ENCODE data around the gene MGAT4A. TPM values are rescaled to one million over a fixed set of nuclear protein-coding genes. Genes with fewer than 3 reads are reported as not detected.

Gene MGAT4A
- total and polyA plus RNA-seq, 2 of the 8 experiments (the other 6 are each of a cell fraction or from before 2014, with no cell fraction given), result 1.4 to 7.7 TPM

- Histone ChIP-seq H3K4ac (replicated peaks; ENCODE audit: insufficient read length, low read depth, low read length) (no peak overlapping the region), H3K4me1 (replicated peaks in 1 of 4; ENCODE audit: control insufficient read depth in 3 of 4, insufficient read depth in 4 of 4, low read length in 3 of 4) (no peaks in the 10 kb centered on the region), H3K9ac (replicated peaks in 1 of 4; ENCODE audit: extremely low read depth in 1 of 4, low read depth in 3 of 4, low read length in 3 of 4) (no peak overlapping the region), H3K23me2 (ENCODE audit: low read depth, low read length) (no peaks in the 10 kb centered on the region), H2BK12ac (ENCODE audit: low read depth, low read length) (no peak overlapping the region), H3K79me1 (ENCODE audit: low read depth, low read length) (no peaks in the 10 kb centered on the region), H3K36me3 (ENCODE audit: control insufficient read depth in 2 of 4, insufficient read depth in 4 of 4, low read length in 3 of 4) (no peaks in the 10 kb centered on the region), H2AK5ac (ENCODE audit: low read depth, low read length) (no peak overlapping the region), H3K56ac (replicated peaks; ENCODE audit: insufficient read length, low read depth, low read length) (no peak overlapping the region), H4K20me1 (replicated peaks in 1 of 2; ENCODE audit: control insufficient read depth in 1 of 2, insufficient read depth in 2 of 2, low read length in 2 of 2) (no peaks in the 10 kb centered on the region), H4K91ac (replicated peaks; ENCODE audit: insufficient read length, low read length) (no peak overlapping the region), H3K27me3 (replicated peaks in 1 of 4; ENCODE audit: control insufficient read depth in 3 of 4, extremely low read depth in 1 of 4, insufficient read depth in 3 of 4, low read length in 3 of 4) (no peaks in the 10 kb centered on the region), H3K79me2 (ENCODE audit: control insufficient read depth in 1 of 2, insufficient read depth in 2 of 2, low read length in 2 of 2) (no peaks in the 10 kb centered on the region), H3K9me3 (ENCODE audit: insufficient read depth in 2 of 2, low read depth in 1 of 2, low read length in 1 of 2) (no peaks in the 10 kb centered on the region), H3K18ac (ENCODE audit: extremely low read depth, low read length) (no peak overlapping the region), H2BK15ac (ENCODE audit: low read length) (no peak overlapping the region), H2AFZ (ENCODE audit: low read length) (peak overlapping the region; percentile 36; the same call in 1 of the 2 replicates), H4K8ac (ENCODE audit: extremely low read depth, insufficient read depth, low read length) (no peak overlapping the region), H3K4me2 (ENCODE audit: insufficient read depth in 1 of 2, low read depth in 2 of 2, low read length in 2 of 2) (no peak overlapping the region), H2BK5ac (ENCODE audit: low read depth, low read length) (no peak overlapping the region), H2BK20ac (ENCODE audit: low read length) (no peak overlapping the region), H3K14ac (ENCODE audit: insufficient read length) (no peak overlapping the region), H3K23ac (ENCODE audit: insufficient read length) (no peak overlapping the region), H2BK120ac (replicated peaks; ENCODE audit: low read depth, low read length) (no peak overlapping the region), H4K5ac (ENCODE audit: insufficient read length, low read depth, low read length) (no peak overlapping the region), H3K4me3 (ENCODE audit: extremely low read depth in 1 of 4, insufficient read depth in 2 of 4, low read depth in 3 of 4, low read length in 4 of 4) (no peak overlapping the region), H3K27ac (ENCODE audit: low read depth, low read length) (no peak overlapping the region)
- DNase-seq (ENCODE audit: low read depth in 1 of 2, low spot score in 2 of 2) (peak; percentile 60 to 89), FAIRE-seq (peak; percentile 98)
- ChIA-PET CTCF (ENCODE audit: partially characterized antibody) (interaction anchor here (0.5 to 1.9 kb wide), 36 partner anchors 11 to 425 kb away, joined by 3 to 29 read pairs (median 4); no protein-coding TSS in a partner anchor), POLR2A (ENCODE audit: partially characterized antibody) (interaction anchor here (0.6 kb wide), 1 partner anchor 689 kb away, joined by 3 read pairs; no protein-coding TSS in a partner anchor)
- WGBS, 2 experiments (ENCODE audit: extremely low coverage in 1 of 2, insufficient coverage in 1 of 2, insufficient read length in 1 of 2, insufficient replicate concordance in 2 of 2, low coverage in 1 of 2, low lambda C conversion rate in 2 of 2, missing lambda C conversion rate in 1 of 2), result 47% methylated on average over 4 of the region's 4 CpGs; no CpG with 5 or more reads in 1 of the 2 experiments
- TF ChIP-seq SP2 (IDR thresholded peaks at IDR 0.05; ENCODE audit: low read length) (no peak), JUND (IDR thresholded peaks at IDR 0.05; ENCODE audit: low read length) (0 out of 2 replicates have a peak, but pooled peaks have one; percentile 30), NRF1 (IDR thresholded peaks at IDR 0.05; ENCODE audit: low read depth, low read length) (no peak), SAP30 (IDR thresholded peaks at IDR 0.05; ENCODE audit: insufficient read depth, insufficient replicate concordance, low read length) (no peak), RAD21 (IDR thresholded peaks at IDR 0.05 in 1 of 2, conservative IDR thresholded peaks at IDR 0.05 in 1 of 2; ENCODE audit: low read depth in 2 of 2, low read length in 2 of 2) (peak; percentile 98 to 100), SIX5 (IDR thresholded peaks at IDR 0.05; ENCODE audit: low read depth, low read length) (no peak)
- TF ChIP-seq, protein P1, sequence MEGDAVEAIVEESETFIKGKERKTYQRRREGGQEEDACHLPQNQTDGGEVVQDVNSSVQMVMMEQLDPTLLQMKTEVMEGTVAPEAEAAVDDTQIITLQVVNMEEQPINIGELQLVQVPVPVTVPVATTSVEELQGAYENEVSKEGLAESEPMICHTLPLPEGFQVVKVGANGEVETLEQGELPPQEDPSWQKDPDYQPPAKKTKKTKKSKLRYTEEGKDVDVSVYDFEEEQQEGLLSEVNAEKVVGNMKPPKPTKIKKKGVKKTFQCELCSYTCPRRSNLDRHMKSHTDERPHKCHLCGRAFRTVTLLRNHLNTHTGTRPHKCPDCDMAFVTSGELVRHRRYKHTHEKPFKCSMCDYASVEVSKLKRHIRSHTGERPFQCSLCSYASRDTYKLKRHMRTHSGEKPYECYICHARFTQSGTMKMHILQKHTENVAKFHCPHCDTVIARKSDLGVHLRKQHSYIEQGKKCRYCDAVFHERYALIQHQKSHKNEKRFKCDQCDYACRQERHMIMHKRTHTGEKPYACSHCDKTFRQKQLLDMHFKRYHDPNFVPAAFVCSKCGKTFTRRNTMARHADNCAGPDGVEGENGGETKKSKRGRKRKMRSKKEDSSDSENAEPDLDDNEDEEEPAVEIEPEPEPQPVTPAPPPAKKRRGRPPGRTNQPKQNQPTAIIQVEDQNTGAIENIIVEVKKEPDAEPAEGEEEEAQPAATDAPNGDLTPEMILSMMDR (IDR thresholded peaks at IDR 0.05; ENCODE audit: control extremely low read depth in 1 of 3, insufficient read depth in 1 of 3, low read depth in 1 of 3, low read length in 3 of 3), result peak; percentile 55 to 98 (median 97)
Measured at GRCh38 chr2:98649135-98649991, 81.6 kb downstream of the MGAT4A start.

All from H1 (cell line).